Lung (tissue), 12 donors: ENCODE measurements around the gene FEV. TPM values are rescaled to one million over a fixed set of nuclear protein-coding genes. Genes with fewer than 3 reads are reported as not detected.

Experiments used
- ATAC-seq: fragments of 200-7000 bp; cut with Tn5 transposase; one replicate; pipeline ENCODE4 v1.9.1; 2020; ENCODE audit warnings: moderate number of reproducible peaks; ENCODE audit not compliant: insufficient read depth, low FRiP score
- DNase-seq, 3 donors: peaks; one replicate each; pipeline ENCODE4 v3.0.0-alpha.2; 2013 to 2017
- H3K27ac ChIP-seq, 2 donors: one replicate each; pipeline ENCODE4 v1.5.1; 2013; ENCODE audit warnings: mild to moderate bottlenecking in 2 of 2, moderate library complexity in 2 of 2, control low read depth in 1 of 2, inconsistent platforms in 1 of 2, low read depth in 1 of 2, low read length in 1 of 2
- H3K27me3 ChIP-seq, 3 donors: one replicate each; pipeline ENCODE4 v1.5.1; 2013; ENCODE audit warnings: low read length in 2 of 3; ENCODE audit not compliant: control insufficient read depth in 3 of 3, insufficient read depth in 3 of 3
- H3K36me3 ChIP-seq, 4 donors: one replicate each; pipeline ENCODE4 v1.5.1; 2013; ENCODE audit warnings: low read length in 4 of 4, mild to moderate bottlenecking in 1 of 4, moderate library complexity in 1 of 4; ENCODE audit not compliant: control insufficient read depth in 4 of 4, insufficient read depth in 4 of 4
- H3K4me1 ChIP-seq, 5 donors: one replicate each; pipeline ENCODE4 v1.5.1; 2013; ENCODE audit warnings: low read length in 5 of 5, mild to moderate bottlenecking in 2 of 5, moderate library complexity in 1 of 5; ENCODE audit not compliant: control insufficient read depth in 5 of 5, insufficient read depth in 5 of 5
- H3K4me3 ChIP-seq: one replicate; pipeline ENCODE4 v1.5.1; 2013; ENCODE audit warnings: mild to moderate bottlenecking, control low read depth, moderate library complexity
- H3K9ac ChIP-seq, 2 donors: one replicate each; pipeline ENCODE4 v1.5.1; 2013; ENCODE audit warnings: low read length in 2 of 2, control low read depth in 1 of 2; ENCODE audit not compliant: insufficient read depth in 1 of 2
- H3K9me3 ChIP-seq, 4 donors: one replicate each; pipeline ENCODE4 v1.5.1; 2013; ENCODE audit warnings: low read length in 3 of 4, mild to moderate bottlenecking in 1 of 4, moderate library complexity in 1 of 4; ENCODE audit not compliant: control insufficient read depth in 4 of 4, insufficient read depth in 3 of 4
- CTCF ChIP-seq: IDR thresholded peaks from 2 replicates; pipeline ENCODE4 v1.5.1; 2012; ENCODE audit warnings: mild to moderate bottlenecking; ENCODE audit errors: control extremely low read depth, extremely low read depth
- WGBS, 2 donors: extraction: QIAGEN DNeasy Blood & Tissue Kit; methylation state at CpG; one replicate each; pipeline ENCODE4 v1.1.7; 2013; 5-methylcytosine and 5-hydroxymethylcytosine counted together
- polyA plus RNA-seq, 2 donors: library from polyadenylated mRNA; stranded (reverse); fragments of 200-250 nt; gene quantifications; one replicate each; pipeline ENCODE4 v1.2.1, GENCODE V29; 2013
- total RNA-seq, 2 donors: library from RNA; depleted of rRNA in 1 of 2; stranded (reverse); fragments of >200 nt in 1 of 2; gene quantifications; one replicate each; pipeline ENCODE4 v1.2.1, GENCODE V29; 2014 to 2021
- donor health status: control.
- donor health status: control.
- donor health status: Bipolar disorder and iron deficiency.
- donor health status: healthy.
- donor health status: DM: yes; HTN: yes; CAD: no.

The FEV gene
- total and polyA plus RNA-seq, 4 donors, result not detected

DNA sequence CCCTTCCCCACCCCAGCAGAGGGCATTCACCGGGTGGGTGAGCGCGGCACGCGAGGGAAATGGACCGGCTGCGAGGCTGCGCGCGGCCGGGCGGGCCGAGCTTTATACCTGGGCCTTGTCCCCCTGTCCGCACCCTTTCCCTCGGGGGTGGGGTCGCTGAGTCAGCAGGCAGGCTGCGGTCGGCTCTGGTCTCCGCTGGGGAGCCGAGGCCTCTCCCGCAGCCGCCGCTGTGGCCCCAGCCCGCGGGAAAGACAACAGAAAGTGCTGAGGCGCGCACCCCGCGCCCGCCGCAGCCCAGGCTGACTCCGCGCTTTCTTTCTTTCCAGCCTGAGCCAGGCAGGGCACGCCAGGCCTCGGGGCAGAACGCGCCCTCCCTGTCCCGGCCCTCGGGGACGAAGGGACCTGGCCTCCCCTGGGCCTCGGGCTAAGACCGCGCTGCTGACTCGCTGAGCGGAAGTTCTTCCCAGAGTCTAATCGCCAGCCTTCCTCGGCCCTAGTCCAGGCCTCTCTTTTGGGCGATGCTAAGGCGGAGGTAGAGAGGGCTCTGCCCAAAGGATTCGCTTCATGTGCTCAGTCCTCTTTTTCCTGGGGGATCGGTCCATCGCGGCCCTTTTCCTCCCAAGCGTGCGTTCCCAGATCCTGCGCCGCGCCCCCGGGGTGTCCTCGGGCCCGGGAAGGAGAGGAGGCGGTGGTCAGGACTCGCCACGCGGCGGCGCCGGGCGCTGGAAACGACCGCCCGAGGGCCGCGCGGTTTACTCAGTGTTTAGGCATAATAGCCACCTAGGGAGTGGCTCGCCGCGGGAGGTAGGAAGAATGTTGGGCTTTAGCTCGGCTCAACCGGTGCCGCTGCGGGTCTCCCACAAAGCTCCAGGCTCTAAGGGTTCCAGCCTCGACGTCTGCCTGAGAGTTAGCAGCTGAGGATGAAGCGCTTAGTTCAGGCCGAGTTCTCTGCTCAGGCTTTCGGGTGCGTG is 8.6 kb upstream of the FEV start, which contains the start of gene CRYBA2:
CRYBA2 (minus strand) TSS at position 78 of the 971 bp plus-strand sequence. CDS start 246 bp downstream, outside the sequence.
- H3K9ac ChIP-seq, result no peak within 1 kb of the TSS

DNA sequence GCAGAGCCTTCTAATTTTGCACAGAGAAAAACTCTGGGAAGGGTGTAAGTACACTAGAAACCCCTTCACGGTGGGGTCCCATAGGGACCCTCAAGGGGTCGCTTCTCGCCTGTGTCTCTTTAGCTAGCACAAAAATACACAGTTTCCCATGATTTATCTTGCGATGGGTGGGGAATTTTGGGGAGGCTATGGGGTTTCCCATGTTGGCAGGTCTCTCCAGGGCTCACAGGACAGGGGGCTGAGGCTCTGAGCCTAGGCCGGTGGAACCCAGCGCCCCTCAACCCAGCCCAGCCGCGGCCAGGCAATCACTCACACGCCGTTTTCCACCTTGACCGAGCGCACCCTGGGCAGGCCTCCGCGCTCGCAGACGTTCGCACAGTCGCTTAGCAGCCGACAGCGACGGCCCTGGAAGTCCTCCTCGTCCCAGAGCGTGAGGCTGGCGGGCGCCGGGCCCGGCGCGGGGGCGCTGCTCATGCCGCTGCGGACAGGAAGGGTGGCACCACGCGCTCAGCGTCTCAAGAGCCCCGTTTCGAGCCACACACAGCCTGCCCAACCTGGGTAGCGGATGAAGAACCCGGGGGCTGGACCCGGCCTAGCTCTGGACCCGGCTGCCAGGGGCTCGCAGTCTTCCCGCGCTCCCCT is 7.8 kb upstream of the FEV start:
- H3K27ac ChIP-seq, result no peak overlapping the region
- no peaks in the 10 kb centered on the region for H3K36me3 ChIP-seq
- no peak for ATAC-seq
- 3% methylated on average over 43 to 44 of the region's 44 CpGs for WGBS, 2 donors
- H3K4me1 ChIP-seq, result peaks cover 0 to 24% (median 10%) of the 10 kb centered on the region in 5 donors
- peaks cover 5 to 90% (median 73%) of the 10 kb centered on the region in 3 donors for H3K27me3 ChIP-seq
- H3K9me3 ChIP-seq, result peaks cover 0 to 8% (median 0%) of the 10 kb centered on the region in 4 donors
- no peak for TF ChIP-seq CTCF
- no peak overlapping the region for H3K9ac ChIP-seq
- no peak for DNase-seq
- H3K4me3 ChIP-seq, result no peak overlapping the region

More for the DNA sequence above, 8.6 kb upstream of the FEV start, which contains the start of gene CRYBA2:
- Histone ChIP-seq H3K4me3 (no peak within 1 kb of the TSS), H3K36me3 (no peaks in the 10 kb centered on the region), H3K27ac (no peak within 1 kb of the TSS), H3K9me3 (peaks cover 0 to 8% (median 0%) of the 10 kb centered on the region in 4 donors), H3K27me3 (peaks cover 5 to 91% (median 71%) of the 10 kb centered on the region in 3 donors), H3K4me1 (peaks cover 0 to 27% (median 10%) of the 10 kb centered on the region in 5 donors)
- ATAC-seq, result no peak
- WGBS, 2 donors, result 1 to 2% methylated on average over 73 to 88 of the region's 88 CpGs
- TF ChIP-seq CTCF, result no peak
- peak in 1 of 3 donors; percentile 12 for DNase-seq

- Histone ChIP-seq H3K27me3 (peaks cover 8 to 93% (median 79%) of the 10 kb centered on the region in 3 donors), H3K4me1 (peaks cover 0 to 24% (median 10%) of the 10 kb centered on the region in 5 donors), H3K4me3 (no peak overlapping the region), H3K36me3 (no peaks in the 10 kb centered on the region), H3K9ac (no peak overlapping the region), H3K27ac (no peak overlapping the region), H3K9me3 (peaks cover 0 to 8% (median 0%) of the 10 kb centered on the region in 4 donors)
- DNase-seq (no peak), ATAC-seq (no peak)
- WGBS, 2 donors, result 10% methylated on average over 7 of the region's 7 CpGs
- TF ChIP-seq CTCF, result no peak
Observed at GRCh38 chr2:218992196-218992595, 7.2 kb upstream of the FEV start.
